ENCODE data around the gene MGST1.
A peak's percentile ranks its signal among the peaks of the same experiment; 100 is the strongest.

Gene MGST1

GRCh38 chr12:16346958-16347357 is 487 bp upstream of the MGST1 start:
- Histone ChIP-seq H3K79me2 (ENCODE audit: low read length) (no peaks in the 10 kb centered on the region), H3K4me2 (ENCODE audit: low read depth, low read length) (peak overlapping the region; percentile 31; the same call in 1 of the 2 replicates), H3F3A (ENCODE audit: insufficient read depth, low read length) (no peaks in the 10 kb centered on the region), H3K9me3 (replicated peaks; ENCODE audit: insufficient read depth, low read length) (no peaks in the 10 kb centered on the region), H3K9me2 (replicated peaks; ENCODE audit: insufficient read depth, low read length) (no peaks in the 10 kb centered on the region), H3K27me3 (replicated peaks; ENCODE audit: insufficient read depth, low read length) (no peaks in the 10 kb centered on the region), H3K9ac (ENCODE audit: low read length) (no peak overlapping the region), H3K4me1 (ENCODE audit: low read length) (peaks cover 4% of the 10 kb centered on the region; the same call in 1 of the 2 replicates), H4K20me1 (ENCODE audit: insufficient read depth, low read length) (no peaks in the 10 kb centered on the region), H3K36me3 (replicated peaks; ENCODE audit: insufficient read depth, low read length) (no peaks in the 10 kb centered on the region), H2AFZ (ENCODE audit: low read length) (peak overlapping the region; percentile 40; the same call in 1 of the 2 replicates), H3K27ac (ENCODE audit: low read length) (no peak overlapping the region), H3K4me3 (ENCODE audit: low read length) (peak overlapping the region; percentile 50; the same call in 1 of the 2 replicates)
- no peak for DNase-seq
- TF ChIP-seq EZH2phosphoT487 (IDR thresholded peaks at IDR 0.05; ENCODE audit: low read length), result no peak
- no peak for TF ChIP-seq EZH2 (optimal IDR thresholded peaks at IDR 0.05; ENCODE audit: low read depth, low read length)
- TF ChIP-seq CTCF (IDR thresholded peaks at IDR 0.05; ENCODE audit: low read length), result no peak

- Histone ChIP-seq H3K4me2 (ENCODE audit: low read depth, low read length) (peak overlapping the region; percentile 31; the same call in 1 of the 2 replicates), H3K27me3 (replicated peaks; ENCODE audit: insufficient read depth, low read length) (no peaks in the 10 kb centered on the region), H4K20me1 (ENCODE audit: insufficient read depth, low read length) (no peaks in the 10 kb centered on the region), H3K9ac (ENCODE audit: low read length) (peak overlapping the region; percentile 43; the same call in 1 of the 2 replicates), H3K9me2 (replicated peaks; ENCODE audit: insufficient read depth, low read length) (no peaks in the 10 kb centered on the region), H3K4me1 (ENCODE audit: low read length) (peaks cover 4% of the 10 kb centered on the region; the same call in 1 of the 2 replicates), H3K36me3 (replicated peaks; ENCODE audit: insufficient read depth, low read length) (no peaks in the 10 kb centered on the region), H3F3A (ENCODE audit: insufficient read depth, low read length) (no peaks in the 10 kb centered on the region), H3K27ac (ENCODE audit: low read length) (no peak overlapping the region), H3K9me3 (replicated peaks; ENCODE audit: insufficient read depth, low read length) (no peaks in the 10 kb centered on the region), H2AFZ (ENCODE audit: low read length) (no peak overlapping the region), H3K4me3 (ENCODE audit: low read length) (peak overlapping the region; percentile 50; the same call in 1 of the 2 replicates), H3K79me2 (ENCODE audit: low read length) (no peaks in the 10 kb centered on the region)
- TF ChIP-seq EZH2phosphoT487 (IDR thresholded peaks at IDR 0.05; ENCODE audit: low read length) (no peak), EZH2 (optimal IDR thresholded peaks at IDR 0.05; ENCODE audit: low read depth, low read length) (no peak), CTCF (IDR thresholded peaks at IDR 0.05; ENCODE audit: low read length) (no peak)
- no peak for DNase-seq
Observed at GRCh38 chr12:16348435-16349130, 1.1 kb downstream of the MGST1 start.

- Histone ChIP-seq H4K20me1 (ENCODE audit: insufficient read depth, low read length) (no peaks in the 10 kb centered on the region), H3K4me3 (ENCODE audit: low read length) (no peak overlapping the region), H2AFZ (ENCODE audit: low read length) (no peak overlapping the region), H3K79me2 (ENCODE audit: low read length) (no peaks in the 10 kb centered on the region), H3K27me3 (replicated peaks; ENCODE audit: insufficient read depth, low read length) (no peaks in the 10 kb centered on the region), H3K36me3 (replicated peaks; ENCODE audit: insufficient read depth, low read length) (no peaks in the 10 kb centered on the region), H3F3A (ENCODE audit: insufficient read depth, low read length) (no peaks in the 10 kb centered on the region), H3K4me1 (ENCODE audit: low read length) (peaks cover 4% of the 10 kb centered on the region; the same call in 1 of the 2 replicates), H3K9ac (ENCODE audit: low read length) (no peak overlapping the region), H3K9me2 (replicated peaks; ENCODE audit: insufficient read depth, low read length) (no peaks in the 10 kb centered on the region), H3K9me3 (replicated peaks; ENCODE audit: insufficient read depth, low read length) (no peaks in the 10 kb centered on the region), H3K27ac (ENCODE audit: low read length) (no peak overlapping the region), H3K4me2 (ENCODE audit: low read depth, low read length) (no peak overlapping the region)
- DNase-seq, result no peak
- TF ChIP-seq CTCF (IDR thresholded peaks at IDR 0.05; ENCODE audit: low read length) (no peak), EZH2phosphoT487 (IDR thresholded peaks at IDR 0.05; ENCODE audit: low read length) (no peak), EZH2 (optimal IDR thresholded peaks at IDR 0.05; ENCODE audit: low read depth, low read length) (no peak)
Observed at GRCh38 chr12:16349131-16349460, 1.7 kb downstream of the MGST1 start.
